Fibroblast of lung (primary cell): ENCODE measurements around the gene SLC13A3.

Source experiments
- EZH2 ChIP-seq: IDR thresholded peaks from 2 replicates; pipeline ENCODE4 v1.5.1; 2012; ENCODE audit warnings: low read length, control low read depth, mild to moderate bottlenecking; ENCODE audit errors: missing control alignments
- TF ChIP-seq, protein P1 (sequence below), 2 donors: IDR thresholded peaks in 1 of 2; conservative IDR thresholded peaks in 1 of 2; 1 replicate in 1 of 2; 2 replicates in 1 of 2; pipeline ENCODE4 v1.5.1; 2011 to 2012; ENCODE audit warnings: low read length in 2 of 2, control low read depth in 1 of 2, inconsistent platforms in 1 of 2, low read depth in 1 of 2, mild to moderate bottlenecking in 1 of 2

- TF ChIP-seq, protein P1, sequence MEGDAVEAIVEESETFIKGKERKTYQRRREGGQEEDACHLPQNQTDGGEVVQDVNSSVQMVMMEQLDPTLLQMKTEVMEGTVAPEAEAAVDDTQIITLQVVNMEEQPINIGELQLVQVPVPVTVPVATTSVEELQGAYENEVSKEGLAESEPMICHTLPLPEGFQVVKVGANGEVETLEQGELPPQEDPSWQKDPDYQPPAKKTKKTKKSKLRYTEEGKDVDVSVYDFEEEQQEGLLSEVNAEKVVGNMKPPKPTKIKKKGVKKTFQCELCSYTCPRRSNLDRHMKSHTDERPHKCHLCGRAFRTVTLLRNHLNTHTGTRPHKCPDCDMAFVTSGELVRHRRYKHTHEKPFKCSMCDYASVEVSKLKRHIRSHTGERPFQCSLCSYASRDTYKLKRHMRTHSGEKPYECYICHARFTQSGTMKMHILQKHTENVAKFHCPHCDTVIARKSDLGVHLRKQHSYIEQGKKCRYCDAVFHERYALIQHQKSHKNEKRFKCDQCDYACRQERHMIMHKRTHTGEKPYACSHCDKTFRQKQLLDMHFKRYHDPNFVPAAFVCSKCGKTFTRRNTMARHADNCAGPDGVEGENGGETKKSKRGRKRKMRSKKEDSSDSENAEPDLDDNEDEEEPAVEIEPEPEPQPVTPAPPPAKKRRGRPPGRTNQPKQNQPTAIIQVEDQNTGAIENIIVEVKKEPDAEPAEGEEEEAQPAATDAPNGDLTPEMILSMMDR (conservative IDR thresholded peaks at IDR 0.05 in 1 of 2, IDR thresholded peaks at IDR 0.05 in 1 of 2; ENCODE audit: low read depth in 1 of 2, low read length in 2 of 2) = no peak
- no peak for TF ChIP-seq EZH2
Measured at GRCh38 chr20:46624946-46625345, 26.3 kb downstream of the SLC13A3 start.
